ENCODE results near the gene TRABD2B. TPM values are rescaled to one million over a fixed set of nuclear protein-coding genes. Genes with fewer than 3 reads are reported as not detected.

The TRABD2B gene
- total RNA-seq, 6 donors from 2014 or later: under 0.01 to 2.1 (median 0.62) TPM

GRCh38 chr1:47932743-47933142 is 64.4 kb downstream of the TRABD2B start:
- ATAC-seq (ENCODE audit: low FRiP score in 2 of 2): no peak
- TF ChIP-seq POLR2A (IDR thresholded peaks at IDR 0.05) (no peak), POLR2AphosphoS5 (IDR thresholded peaks at IDR 0.05) (no peak), EP300 (IDR thresholded peaks at IDR 0.05) (no peak)
- H3K27me3 ChIP-seq: no peaks in the 10 kb centered on the region
- WGBS, 2 donors: 72 to 73% methylated on average over 6 of the region's 6 CpGs
- H3K9me3 ChIP-seq: no peaks in the 10 kb centered on the region
- no peak overlapping the region for H3K4me3 ChIP-seq
- no peaks in the 10 kb centered on the region for H3K36me3 ChIP-seq
- H3K27ac ChIP-seq: no peak overlapping the region
- no peak for DNase-seq
- no peaks in the 10 kb centered on the region for H3K4me1 ChIP-seq

GRCh38 chr1:47931395-47931794 is 65.8 kb downstream of the TRABD2B start:
- no peak overlapping the region for H3K4me3 ChIP-seq
- ATAC-seq (ENCODE audit: low FRiP score in 2 of 2): no peak
- H3K27ac ChIP-seq: no peak overlapping the region
- TF ChIP-seq CTCF (IDR thresholded peaks at IDR 0.05) (peak in 5 of 6 experiments; percentile 15 to 50 (median 37)), POLR2A (IDR thresholded peaks at IDR 0.05) (no peak), EP300 (IDR thresholded peaks at IDR 0.05) (no peak)
- H3K4me1 ChIP-seq: no peaks in the 10 kb centered on the region
- peak in 1 of 2 donors; percentile 40 for DNase-seq
- no peaks in the 10 kb centered on the region for H3K9me3 ChIP-seq
- no peaks in the 10 kb centered on the region for H3K27me3 ChIP-seq
- WGBS, 2 donors: 37 to 52% methylated on average over 4 to 5 of the region's 5 CpGs
- H3K36me3 ChIP-seq: no peaks in the 10 kb centered on the region

DNA sequence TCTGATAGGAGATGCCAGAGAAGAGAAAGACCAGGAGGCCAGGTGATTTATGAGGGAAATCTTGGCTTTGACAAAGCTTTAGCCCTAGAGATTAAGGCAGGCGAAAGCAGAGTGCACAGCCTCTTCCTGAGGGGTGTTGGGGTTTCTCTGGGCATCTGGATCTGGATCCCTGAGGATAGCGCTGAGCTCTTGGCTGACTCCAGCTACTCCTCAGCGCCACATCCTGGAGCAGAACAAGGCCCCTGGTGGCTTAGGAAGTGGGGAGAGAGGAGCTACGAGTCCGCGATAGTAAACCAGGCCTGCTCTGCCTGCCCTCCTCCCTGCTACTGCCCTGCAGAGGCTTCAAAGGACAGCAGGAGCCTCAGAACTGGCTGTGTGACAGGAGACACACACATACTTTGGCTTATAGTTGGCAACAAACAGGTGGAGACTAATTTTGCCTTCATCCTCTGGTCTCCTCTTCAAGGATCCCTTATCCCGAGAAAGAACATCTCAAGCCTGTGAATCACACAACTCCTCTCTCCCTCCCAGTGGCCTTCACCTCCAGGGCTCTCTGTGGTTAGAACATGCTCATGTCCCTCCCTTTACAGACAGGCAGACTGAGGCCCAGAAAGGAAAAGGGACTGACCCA is 66.9 kb downstream of the TRABD2B start:
- Histone ChIP-seq H3K36me3 (no peaks in the 10 kb centered on the region), H3K9me3 (no peaks in the 10 kb centered on the region), H3K27me3 (no peaks in the 10 kb centered on the region), H3K27ac (no peak overlapping the region), H3K4me1 (no peaks in the 10 kb centered on the region), H3K4me3 (no peak overlapping the region)
- ATAC-seq (ENCODE audit: low FRiP score in 2 of 2) (no peak), DNase-seq (no peak)
- 81% methylated on average over 7 of the region's 7 CpGs for WGBS, 2 donors
- TF ChIP-seq POLR2A (IDR thresholded peaks at IDR 0.05): no peak
- TF ChIP-seq EP300 (IDR thresholded peaks at IDR 0.05): no peak

- ATAC-seq (ENCODE audit: low FRiP score in 2 of 2): no peak
- no peaks in the 10 kb centered on the region for H3K36me3 ChIP-seq
- DNase-seq: no peak
- no peak overlapping the region for H3K4me3 ChIP-seq
- no peaks in the 10 kb centered on the region for H3K9me3 ChIP-seq
- WGBS, 2 donors: 77 to 98% methylated on average over 5 to 6 of the region's 6 CpGs
- H3K4me1 ChIP-seq: no peaks in the 10 kb centered on the region
- TF ChIP-seq POLR2A (IDR thresholded peaks at IDR 0.05) (no peak), EP300 (IDR thresholded peaks at IDR 0.05) (no peak), CTCF (IDR thresholded peaks at IDR 0.05) (no peak), POLR2AphosphoS5 (IDR thresholded peaks at IDR 0.05) (no peak)
- H3K27ac ChIP-seq: no peak overlapping the region
- no peaks in the 10 kb centered on the region for H3K27me3 ChIP-seq
These were observed 70.0 kb downstream of the TRABD2B start for GRCh38 chr1:47927165-47927564.

GRCh38 chr1:47926461-47926999 is 70.7 kb downstream of the TRABD2B start:
- Histone ChIP-seq H3K36me3 (no peaks in the 10 kb centered on the region), H3K4me3 (no peak overlapping the region), H3K9me3 (no peaks in the 10 kb centered on the region), H3K27ac (no peak overlapping the region), H3K4me1 (no peaks in the 10 kb centered on the region), H3K27me3 (no peaks in the 10 kb centered on the region)
- 31 to 46% methylated on average over 2 of the region's 2 CpGs for WGBS, 2 donors
- TF ChIP-seq CTCF (IDR thresholded peaks at IDR 0.05): no peak
- no peak for TF ChIP-seq POLR2A (IDR thresholded peaks at IDR 0.05)
- no peak for TF ChIP-seq POLR2AphosphoS5 (IDR thresholded peaks at IDR 0.05)
- no peak for TF ChIP-seq EP300 (IDR thresholded peaks at IDR 0.05)
- ATAC-seq (ENCODE audit: low FRiP score in 2 of 2): no peak
- no peak for DNase-seq

All from upper lobe of left lung (tissue), 6 donors.